Progenitor cell of endocrine pancreas (in vitro differentiated cells): ENCODE results near the gene AFM. TPM values are rescaled to one million over a fixed set of nuclear protein-coding genes. Genes with fewer than 3 reads are reported as not detected.

Experiments used
- DNase-seq: peaks from one replicate; pipeline ENCODE4 v3.0.0; 2021; ENCODE audit warnings: low spot score; ENCODE audit not compliant: unreplicated experiment
- H3K27ac Mint-ChIP-seq: 2 replicates; pipeline ENCODE4 v1.8.0; 2021; ENCODE audit warnings: mild to moderate bottlenecking, moderate library complexity, mixed read lengths
- H3K27me3 Mint-ChIP-seq: 2 replicates; pipeline ENCODE4 v1.8.0; 2021; ENCODE audit warnings: mixed read lengths
- H3K36me3 Mint-ChIP-seq: 2 replicates; pipeline ENCODE4 v1.8.0; 2022; ENCODE audit warnings: mixed read lengths; ENCODE audit not compliant: insufficient read depth
- H3K4me1 Mint-ChIP-seq: 2 replicates; pipeline ENCODE4 v1.8.0; 2021; ENCODE audit warnings: low read depth, mixed read lengths
- H3K4me3 Mint-ChIP-seq: 2 replicates; pipeline ENCODE4 v1.8.0; 2021; ENCODE audit warnings: low read depth, mild to moderate bottlenecking, moderate library complexity, mixed read lengths
- H3K9me3 Mint-ChIP-seq: 2 replicates; pipeline ENCODE4 v1.8.0; 2021; ENCODE audit warnings: low read depth, mixed read lengths
- total RNA-seq: library from RNA; stranded (reverse); gene quantifications from 2 replicates; pipeline ENCODE4 v1.2.1, GENCODE V29; 2021
- TF ChIP-seq, protein P1 (sequence below): fragments of 200-600 bp; sonication (generic); IDR thresholded peaks from one replicate; pipeline ENCODE4 v1.5.0; 2021; ENCODE audit warnings: antibody characterized with exemption, mild to moderate bottlenecking; ENCODE audit not compliant: unreplicated experiment

AFM gene
- total RNA-seq, 1 donor from 2014 or later, result 0.26 TPM

DNA sequence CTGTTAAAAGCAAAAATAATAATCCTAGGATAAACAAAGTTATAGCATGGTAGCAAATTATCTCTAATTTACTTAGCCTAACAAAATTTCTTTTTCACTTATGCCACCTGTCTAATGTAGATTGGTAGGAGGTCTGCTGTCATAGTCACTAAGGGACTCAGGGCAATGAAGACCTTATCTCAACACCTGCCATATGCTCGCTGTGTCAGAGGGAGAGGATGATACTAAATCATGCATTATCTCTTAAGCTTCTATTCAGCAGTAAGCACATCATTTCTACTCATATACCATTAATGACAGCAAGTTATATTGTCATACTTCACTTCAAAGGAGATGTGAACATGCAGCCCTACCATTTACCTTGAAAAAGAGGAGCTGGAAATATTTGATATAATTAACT is 44.1 kb downstream of the AFM start:
- H3K9me3 Mint-ChIP-seq, result no peaks in the 10 kb centered on the region
- H3K27me3 Mint-ChIP-seq, result no peaks in the 10 kb centered on the region
- no peak overlapping the region for H3K27ac Mint-ChIP-seq
- no peak for DNase-seq
- TF ChIP-seq, protein P1, sequence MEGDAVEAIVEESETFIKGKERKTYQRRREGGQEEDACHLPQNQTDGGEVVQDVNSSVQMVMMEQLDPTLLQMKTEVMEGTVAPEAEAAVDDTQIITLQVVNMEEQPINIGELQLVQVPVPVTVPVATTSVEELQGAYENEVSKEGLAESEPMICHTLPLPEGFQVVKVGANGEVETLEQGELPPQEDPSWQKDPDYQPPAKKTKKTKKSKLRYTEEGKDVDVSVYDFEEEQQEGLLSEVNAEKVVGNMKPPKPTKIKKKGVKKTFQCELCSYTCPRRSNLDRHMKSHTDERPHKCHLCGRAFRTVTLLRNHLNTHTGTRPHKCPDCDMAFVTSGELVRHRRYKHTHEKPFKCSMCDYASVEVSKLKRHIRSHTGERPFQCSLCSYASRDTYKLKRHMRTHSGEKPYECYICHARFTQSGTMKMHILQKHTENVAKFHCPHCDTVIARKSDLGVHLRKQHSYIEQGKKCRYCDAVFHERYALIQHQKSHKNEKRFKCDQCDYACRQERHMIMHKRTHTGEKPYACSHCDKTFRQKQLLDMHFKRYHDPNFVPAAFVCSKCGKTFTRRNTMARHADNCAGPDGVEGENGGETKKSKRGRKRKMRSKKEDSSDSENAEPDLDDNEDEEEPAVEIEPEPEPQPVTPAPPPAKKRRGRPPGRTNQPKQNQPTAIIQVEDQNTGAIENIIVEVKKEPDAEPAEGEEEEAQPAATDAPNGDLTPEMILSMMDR, result no peak
- no peaks in the 10 kb centered on the region for H3K36me3 Mint-ChIP-seq
- H3K4me3 Mint-ChIP-seq, result no peak overlapping the region
- H3K4me1 Mint-ChIP-seq, result peaks cover 9% of the 10 kb centered on the region

DNA sequence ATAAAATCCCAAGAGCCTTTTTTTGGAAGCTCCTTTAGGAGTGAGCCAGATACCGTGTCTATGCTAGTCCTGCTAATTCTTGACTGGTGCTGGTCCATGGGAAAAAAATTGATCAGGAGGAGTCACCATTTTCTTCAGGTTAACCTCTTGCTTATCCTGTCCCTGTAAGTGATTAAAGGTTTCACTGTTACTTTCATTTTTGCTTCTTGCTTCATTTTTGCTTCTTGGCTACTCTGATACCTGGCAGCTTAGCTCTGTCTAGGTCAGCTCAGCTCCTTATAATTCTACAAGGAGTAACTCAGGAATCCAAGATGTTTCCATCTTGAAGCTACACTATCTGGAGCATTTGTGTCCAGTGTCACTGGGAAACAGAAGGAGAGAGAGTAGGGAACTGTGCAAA is 45.7 kb downstream of the AFM start:
- Mint-ChIP-seq H3K9me3 (no peaks in the 10 kb centered on the region), H3K4me3 (no peak overlapping the region), H3K27ac (no peak overlapping the region)

GRCh38 chr4:73528171-73528570 is 46.6 kb downstream of the AFM start:
- Mint-ChIP-seq H3K36me3 (no peaks in the 10 kb centered on the region), H3K4me3 (no peak overlapping the region), H3K27me3 (no peaks in the 10 kb centered on the region), H3K27ac (no peak overlapping the region), H3K9me3 (no peaks in the 10 kb centered on the region), H3K4me1 (peaks cover 9% of the 10 kb centered on the region)
- no peak for DNase-seq
- TF ChIP-seq, protein P1, result no peak

More for the DNA sequence above, 45.7 kb downstream of the AFM start:
- DNase-seq, result no peak
- H3K4me1 Mint-ChIP-seq, result peaks cover 9% of the 10 kb centered on the region
- TF ChIP-seq, protein P1, result no peak
- H3K36me3 Mint-ChIP-seq, result no peaks in the 10 kb centered on the region
- H3K27me3 Mint-ChIP-seq, result no peaks in the 10 kb centered on the region

DNA sequence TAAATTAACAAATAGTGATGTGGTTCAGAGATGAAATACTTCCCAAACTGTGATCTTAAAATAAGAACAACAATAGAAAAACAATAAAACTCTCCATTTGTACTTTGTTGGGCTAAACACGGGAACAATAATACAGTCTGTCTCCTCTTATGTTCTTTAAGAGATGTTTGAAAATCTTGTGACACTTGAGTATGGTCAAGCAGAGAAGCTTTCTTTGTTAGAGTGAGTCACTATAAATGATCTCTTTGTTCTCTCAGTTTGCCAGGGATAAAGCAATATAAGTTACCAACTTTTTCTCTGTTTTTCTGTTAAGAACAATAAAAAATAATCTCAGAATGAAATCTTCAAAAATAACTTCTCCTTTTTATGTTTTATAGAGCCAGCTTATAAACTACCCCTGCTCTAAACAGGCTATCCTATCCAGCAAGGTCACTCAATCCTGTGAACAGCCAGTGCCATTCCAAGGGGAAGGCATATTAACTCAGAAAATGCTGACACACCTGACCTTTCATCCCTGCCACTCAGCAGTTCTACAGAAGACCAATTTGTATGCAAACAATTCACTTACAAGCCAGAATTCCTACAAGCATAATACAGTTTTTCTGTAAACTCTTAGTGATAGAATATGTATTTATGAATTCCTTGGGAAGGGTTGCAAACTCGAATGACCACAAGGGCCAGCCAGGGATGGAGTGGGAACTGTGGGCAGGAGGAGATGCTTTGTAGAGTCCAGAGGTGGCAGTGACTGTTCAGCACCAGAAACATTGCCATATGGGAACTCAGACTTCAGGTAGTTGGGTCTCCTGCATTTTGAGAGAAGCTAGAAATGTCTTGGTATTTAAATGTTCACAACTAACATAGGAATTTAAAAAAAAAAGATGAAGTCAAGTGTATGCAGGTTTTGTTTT is 52.2 kb downstream of the AFM start:
- Mint-ChIP-seq H3K27ac (peak overlapping the region; percentile 88), H3K9me3 (no peaks in the 10 kb centered on the region), H3K27me3 (no peaks in the 10 kb centered on the region), H3K4me3 (peak overlapping the region; percentile 19), H3K36me3 (no peaks in the 10 kb centered on the region), H3K4me1 (peaks cover 23% of the 10 kb centered on the region)
- TF ChIP-seq, protein P1, result no peak
- no peak for DNase-seq

DNA sequence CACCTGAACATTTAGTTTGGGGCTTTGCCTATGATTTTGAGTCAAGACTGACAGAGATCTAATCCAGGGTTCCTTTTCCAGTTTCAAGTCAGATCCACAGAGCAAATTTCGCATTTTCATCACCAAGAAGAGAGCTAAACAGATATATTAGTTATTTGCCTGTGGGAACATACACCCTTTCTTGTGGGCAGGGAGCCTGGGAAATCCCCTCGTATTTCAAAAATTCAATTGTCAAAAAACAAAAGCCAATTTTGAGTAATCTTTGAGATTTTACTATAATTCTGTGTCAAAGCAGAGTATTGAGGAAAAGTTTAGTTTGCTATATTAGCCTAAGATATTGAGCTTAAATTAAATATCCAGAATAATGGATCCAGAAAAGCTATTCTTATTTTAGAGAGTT is 56.6 kb downstream of the AFM start:
- Mint-ChIP-seq H3K36me3 (no peaks in the 10 kb centered on the region), H3K9me3 (no peaks in the 10 kb centered on the region), H3K27ac (no peak overlapping the region), H3K4me3 (no peak overlapping the region), H3K27me3 (no peaks in the 10 kb centered on the region), H3K4me1 (peaks cover 33% of the 10 kb centered on the region)
- no peak for DNase-seq
- TF ChIP-seq, protein P1, result no peak
